ENCODE results near the gene COL6A1. TPM values are rescaled to one million over a fixed set of nuclear protein-coding genes. Genes with fewer than 3 reads are reported as not detected.

Gene COL6A1
- total and polyA plus RNA-seq, 2 of the 4 experiments (the other 2 are of a cell fraction) = 173 to 1,578 TPM

- no peak overlapping the region for H2AK9ac ChIP-seq (replicated peaks; ENCODE audit: low read depth, low read length, poor library complexity)
- 75% methylated on average over 4 of the region's 14 CpGs; no CpG with 5 or more reads in 1 of the 2 experiments for WGBS, 2 experiments (ENCODE audit: extremely low coverage in 2 of 2, insufficient read length in 1 of 2)
- no peak overlapping the region for H4K91ac ChIP-seq (ENCODE audit: insufficient read depth, low read depth, low read length)
- no peaks in the 10 kb centered on the region for H3K79me1 ChIP-seq (ENCODE audit: low read depth in 1 of 2, low read length in 2 of 2)
- H3K4me1 ChIP-seq (ENCODE audit: control insufficient read depth, insufficient read depth, low read length) = no peaks in the 10 kb centered on the region
- in situ Hi-C loops (cut with MboI; ENCODE audit: low sequenced_read_pairs) (no loop called here), dilution Hi-C loops (cut with HindIII; ENCODE audit: low sequenced_read_pairs, unreplicated experiment) (no loop called here), intact Hi-C loops (cut with micrococcal nuclease) (no loop called here)
- H3K36me3 ChIP-seq (ENCODE audit: control insufficient read depth, insufficient read depth, low read length) = no peaks in the 10 kb centered on the region
- no peak overlapping the region for H4K5ac ChIP-seq (ENCODE audit: low read depth, low read length)
- no peak overlapping the region for H3K56ac ChIP-seq (ENCODE audit: extremely low read depth, insufficient read depth, low read length)
- no peak overlapping the region for H3K18ac ChIP-seq (ENCODE audit: low read depth, low read length)
- H2BK20ac ChIP-seq (ENCODE audit: low read depth, low read length) = no peak overlapping the region
- no peak overlapping the region for H4K8ac ChIP-seq (ENCODE audit: low read depth in 2 of 2, low read length in 2 of 2)
- no peak overlapping the region for H3K4me3 ChIP-seq (ENCODE audit: insufficient read depth, low read depth, low read length)
- no peak overlapping the region for H2BK15ac ChIP-seq (ENCODE audit: low read depth, low read length)
- H3K9me3 ChIP-seq (ENCODE audit: control insufficient read depth, insufficient read depth, low read length) = no peaks in the 10 kb centered on the region
- H3K27ac ChIP-seq (ENCODE audit: insufficient read depth, low read length) = no peak overlapping the region
- H4K20me1 ChIP-seq (ENCODE audit: insufficient read depth, low read length) = no peaks in the 10 kb centered on the region
- no peak overlapping the region for H3K9ac ChIP-seq (ENCODE audit: low read depth, low read length)
- no peak for ATAC-seq (ENCODE audit: low read depth)
- no peak overlapping the region for H2AFZ ChIP-seq (replicated peaks; ENCODE audit: low read length, poor library complexity)
- H2BK120ac ChIP-seq (ENCODE audit: low read depth, low read length) = no peak overlapping the region
- BruUV-seq (replicated peaks) = no TSS peak
- no peaks in the 10 kb centered on the region; the same call in 1 of the 2 replicates for H3K27me3 ChIP-seq (ENCODE audit: control insufficient read depth, insufficient read depth, low read length)
- H2AK5ac ChIP-seq (ENCODE audit: low read depth, low read length) = no peak overlapping the region
- H3K23ac ChIP-seq (ENCODE audit: low read depth, low read length) = no peak overlapping the region
- H3K4ac ChIP-seq (ENCODE audit: low read depth, low read length) = no peak overlapping the region
- TF ChIP-seq NFE2L2 (IDR thresholded peaks at IDR 0.05; ENCODE audit: low read depth, low read length) (no peak), CEBPB (IDR thresholded peaks at IDR 0.05; ENCODE audit: low read depth, low read length) (no peak), SMC3 (IDR thresholded peaks at IDR 0.05; ENCODE audit: low read depth, low read length) (no peak), RFX5 (IDR thresholded peaks at IDR 0.05; ENCODE audit: low read depth, low read length) (no peak), CHD1 (IDR thresholded peaks at IDR 0.05; ENCODE audit: low read depth, low read length) (no peak), RCOR1 (IDR thresholded peaks at IDR 0.05; ENCODE audit: insufficient replicate concordance, low read length) (no peak), RAD21 (IDR thresholded peaks at IDR 0.05; ENCODE audit: low read length) (no peak), ELK1 (IDR thresholded peaks at IDR 0.05; ENCODE audit: borderline replicate concordance, low read depth, low read length) (no peak), USF2 (IDR thresholded peaks at IDR 0.05; ENCODE audit: low read depth, low read length) (no peak), BHLHE40 (IDR thresholded peaks at IDR 0.05; ENCODE audit: low read depth, low read length) (no peak), MAFK (IDR thresholded peaks at IDR 0.05; ENCODE audit: low read depth, low read length) (no peak), MXI1 (IDR thresholded peaks at IDR 0.05; ENCODE audit: borderline replicate concordance, low read depth, low read length) (no peak), POLR2A (IDR thresholded peaks at IDR 0.05; ENCODE audit: low read depth, low read length) (no peak), FOS (IDR thresholded peaks at IDR 0.05; ENCODE audit: low read depth, low read length) (no peak), MAZ (IDR thresholded peaks at IDR 0.05; ENCODE audit: borderline replicate concordance, low read depth, low read length) (no peak)
- TF ChIP-seq, protein P1, sequence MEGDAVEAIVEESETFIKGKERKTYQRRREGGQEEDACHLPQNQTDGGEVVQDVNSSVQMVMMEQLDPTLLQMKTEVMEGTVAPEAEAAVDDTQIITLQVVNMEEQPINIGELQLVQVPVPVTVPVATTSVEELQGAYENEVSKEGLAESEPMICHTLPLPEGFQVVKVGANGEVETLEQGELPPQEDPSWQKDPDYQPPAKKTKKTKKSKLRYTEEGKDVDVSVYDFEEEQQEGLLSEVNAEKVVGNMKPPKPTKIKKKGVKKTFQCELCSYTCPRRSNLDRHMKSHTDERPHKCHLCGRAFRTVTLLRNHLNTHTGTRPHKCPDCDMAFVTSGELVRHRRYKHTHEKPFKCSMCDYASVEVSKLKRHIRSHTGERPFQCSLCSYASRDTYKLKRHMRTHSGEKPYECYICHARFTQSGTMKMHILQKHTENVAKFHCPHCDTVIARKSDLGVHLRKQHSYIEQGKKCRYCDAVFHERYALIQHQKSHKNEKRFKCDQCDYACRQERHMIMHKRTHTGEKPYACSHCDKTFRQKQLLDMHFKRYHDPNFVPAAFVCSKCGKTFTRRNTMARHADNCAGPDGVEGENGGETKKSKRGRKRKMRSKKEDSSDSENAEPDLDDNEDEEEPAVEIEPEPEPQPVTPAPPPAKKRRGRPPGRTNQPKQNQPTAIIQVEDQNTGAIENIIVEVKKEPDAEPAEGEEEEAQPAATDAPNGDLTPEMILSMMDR (conservative IDR thresholded peaks at IDR 0.05; ENCODE audit: low read depth, low read length) = no peak
- no peak overlapping the region for H3K4me2 ChIP-seq (ENCODE audit: low read depth, low read length)
- CTCF ChIA-PET = no interaction called here
- no peak overlapping the region for H3K14ac ChIP-seq (replicated peaks; ENCODE audit: low read depth, low read length)
- no peak overlapping the region for H2BK5ac ChIP-seq (ENCODE audit: low read depth, low read length, poor library complexity, severe bottlenecking)
- POLR2A ChIA-PET (ENCODE audit: unreplicated experiment) = no interaction called here
- no peak for DNase-seq
- H3K9me1 ChIP-seq (ENCODE audit: insufficient read depth, low read length) = no peaks in the 10 kb centered on the region
These were observed 37.0 kb upstream of the COL6A1 start for GRCh38 chr21:45944601-45945000.

All from IMR-90 (cell line).